ENCODE measurements around the gene PRKAR2B.

GRCh38 chr7:107104801-107105200 is 60.3 kb downstream of the PRKAR2B start:
- no peak for TF ChIP-seq MXI1 (conservative IDR thresholded peaks at IDR 0.05; ENCODE audit: poor library complexity, severe bottlenecking)
- TF ChIP-seq SMC3 (conservative IDR thresholded peaks at IDR 0.05; ENCODE audit: poor library complexity): no peak
- no peak for TF ChIP-seq CTCF (IDR thresholded peaks at IDR 0.05; ENCODE audit: poor library complexity, severe bottlenecking)
- TF ChIP-seq POLR2AphosphoS5 (IDR thresholded peaks at IDR 0.05): no peak
